Body of pancreas (tissue), 4 donors: ENCODE measurements around the gene DOK4. TPM values are rescaled to one million over a fixed set of nuclear protein-coding genes. Genes with fewer than 3 reads are reported as not detected.

Source experiments
- ATAC-seq: fragments of 150-250 bp; one replicate; pipeline ENCODE4 v1.9.1; 2016
- DNase-seq, 4 donors: peaks; one replicate each; pipeline ENCODE4 v3.0.0-alpha.2; 2019
- H3K27ac ChIP-seq, 4 donors: fragments of 200-600 bp; sonication (generic); 1 replicate in 3 of 4; 2 replicates in 1 of 4; pipeline versions ENCODE4 v1.5.1 to v1.6.1; 2016 to 2019; ENCODE audit warnings: mild to moderate bottlenecking in 1 of 4, mixed read lengths in 1 of 4, moderate library complexity in 1 of 4
- H3K27me3 ChIP-seq, 2 donors: fragments of 200-600 bp; sonication (generic); one replicate each; pipeline ENCODE4 v1.6.0; 2016; ENCODE audit warnings: mild to moderate bottlenecking in 1 of 2
- H3K36me3 ChIP-seq, 2 donors: fragments of 200-600 bp; sonication (generic); replicated peaks in 1 of 2; 2 replicates each; pipeline ENCODE4 v1.5.1; 2016; ENCODE audit warnings: low read depth in 2 of 2; ENCODE audit not compliant: insufficient read depth in 1 of 2
- H3K4me1 ChIP-seq: fragments of 200-600 bp; sonication (generic); one replicate; pipeline ENCODE4 v1.6.0; 2016
- H3K4me3 ChIP-seq, 2 donors: fragments of 200-600 bp; sonication (generic); 1 replicate in 1 of 2; 2 replicates in 1 of 2; pipeline ENCODE4 v1.5.1; 2016 to 2019
- H3K9me3 ChIP-seq, 3 donors: fragments of 200-600 bp; sonication (generic); 1 replicate in 2 of 3; 2 replicates in 1 of 3; pipeline ENCODE4 v1.5.1; 2016
- POLR2A ChIP-seq, 3 donors: fragments of 450-650 bp; IDR thresholded peaks; one replicate each; pipeline ENCODE4 v1.6.1; 2016; ENCODE audit warnings: antibody characterized with exemption in 3 of 3, mild to moderate bottlenecking in 2 of 3
- WGBS, 2 donors: methylation state at CpG; one replicate each; pipeline ENCODE4 v1.1.5; 2017; 5-methylcytosine and 5-hydroxymethylcytosine counted together
- intact Hi-C: fragments of 100-400 bp; cut with DNase I; formaldehyde crosslinking; loops from one replicate; pipeline ENCODE4 v1.15.1; 2023
- total RNA-seq, 2 donors: library from RNA; depleted of rRNA; stranded (reverse); fragments of >200 nt; gene quantifications; one replicate each; pipeline ENCODE4 v1.1.0, GENCODE V29; 2016
- TF ChIP-seq, protein P1 (sequence below), 7 experiments: fragments of 450-650 bp in 4 of 7; fragments of 200-600 bp in 3 of 7; sonication (generic) in 3 of 7; IDR thresholded peaks; one replicate each; pipeline ENCODE4 v1.5.1; 2016 to 2019; ENCODE audit warnings: antibody characterized with exemption in 7 of 7

Gene DOK4
- total RNA-seq, 2 donors from 2014 or later, result 33.0 to 36.1 TPM

DNA sequence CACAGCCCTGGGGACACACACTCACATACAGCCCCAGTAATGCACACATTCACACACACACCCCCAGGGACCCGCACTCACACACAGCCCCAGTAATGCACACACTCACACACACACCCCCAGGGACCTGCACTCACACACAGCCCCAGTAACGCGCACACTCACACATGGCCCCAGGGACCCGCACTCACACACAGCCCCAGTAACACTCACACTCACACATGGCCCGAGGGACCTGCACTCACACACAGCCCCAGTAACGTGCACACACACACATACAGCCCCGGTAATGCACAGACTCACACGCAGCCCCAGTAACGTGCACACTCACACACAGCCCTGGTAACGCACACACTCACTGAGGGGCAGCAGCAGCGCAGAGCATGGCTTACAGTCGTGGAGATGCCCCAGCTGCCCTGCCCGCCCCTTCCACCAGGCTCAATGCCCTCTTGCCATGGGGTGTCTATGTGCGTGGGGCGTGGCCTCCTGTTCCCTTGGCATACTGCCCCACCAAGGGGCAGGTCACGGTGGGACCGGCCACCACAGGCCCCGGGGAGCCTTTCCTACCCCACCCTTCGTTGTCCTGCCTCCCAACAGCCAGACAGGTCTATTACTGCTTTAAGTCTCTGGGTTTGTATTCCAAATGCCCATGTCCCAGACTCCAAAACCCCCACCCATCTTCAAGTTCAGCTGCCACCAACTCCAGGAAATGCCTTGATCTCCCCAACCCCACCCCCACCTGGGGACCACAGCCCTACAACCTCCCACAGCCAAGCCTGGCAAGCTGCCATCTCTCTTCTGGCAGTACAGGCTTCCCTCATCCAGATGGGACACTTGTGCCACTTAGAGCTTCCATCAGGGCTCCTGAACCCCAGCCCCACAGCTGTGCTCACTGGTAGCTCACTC is 47.4 kb upstream of the DOK4 start:
- H3K9me3 ChIP-seq, result no peaks in the 10 kb centered on the region
- WGBS, 2 donors, result 65 to 68% methylated on average over 14 to 19 of the region's 19 CpGs
- H3K4me1 ChIP-seq, result peaks cover 21% of the 10 kb centered on the region
- DNase-seq (peak in 3 of 4 donors; percentile 26 to 41 (median 32)), ATAC-seq (no peak)
- no peaks in the 10 kb centered on the region for H3K36me3 ChIP-seq
- H3K4me3 ChIP-seq, result no peak overlapping the region
- no peak overlapping the region for H3K27ac ChIP-seq
- intact Hi-C loops, result no loop called here
- TF ChIP-seq, protein P1, sequence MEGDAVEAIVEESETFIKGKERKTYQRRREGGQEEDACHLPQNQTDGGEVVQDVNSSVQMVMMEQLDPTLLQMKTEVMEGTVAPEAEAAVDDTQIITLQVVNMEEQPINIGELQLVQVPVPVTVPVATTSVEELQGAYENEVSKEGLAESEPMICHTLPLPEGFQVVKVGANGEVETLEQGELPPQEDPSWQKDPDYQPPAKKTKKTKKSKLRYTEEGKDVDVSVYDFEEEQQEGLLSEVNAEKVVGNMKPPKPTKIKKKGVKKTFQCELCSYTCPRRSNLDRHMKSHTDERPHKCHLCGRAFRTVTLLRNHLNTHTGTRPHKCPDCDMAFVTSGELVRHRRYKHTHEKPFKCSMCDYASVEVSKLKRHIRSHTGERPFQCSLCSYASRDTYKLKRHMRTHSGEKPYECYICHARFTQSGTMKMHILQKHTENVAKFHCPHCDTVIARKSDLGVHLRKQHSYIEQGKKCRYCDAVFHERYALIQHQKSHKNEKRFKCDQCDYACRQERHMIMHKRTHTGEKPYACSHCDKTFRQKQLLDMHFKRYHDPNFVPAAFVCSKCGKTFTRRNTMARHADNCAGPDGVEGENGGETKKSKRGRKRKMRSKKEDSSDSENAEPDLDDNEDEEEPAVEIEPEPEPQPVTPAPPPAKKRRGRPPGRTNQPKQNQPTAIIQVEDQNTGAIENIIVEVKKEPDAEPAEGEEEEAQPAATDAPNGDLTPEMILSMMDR (IDR thresholded peaks at IDR 0.05), result no peak
- TF ChIP-seq POLR2A (IDR thresholded peaks at IDR 0.05), result no peak
- no peaks in the 10 kb centered on the region for H3K27me3 ChIP-seq

DNA sequence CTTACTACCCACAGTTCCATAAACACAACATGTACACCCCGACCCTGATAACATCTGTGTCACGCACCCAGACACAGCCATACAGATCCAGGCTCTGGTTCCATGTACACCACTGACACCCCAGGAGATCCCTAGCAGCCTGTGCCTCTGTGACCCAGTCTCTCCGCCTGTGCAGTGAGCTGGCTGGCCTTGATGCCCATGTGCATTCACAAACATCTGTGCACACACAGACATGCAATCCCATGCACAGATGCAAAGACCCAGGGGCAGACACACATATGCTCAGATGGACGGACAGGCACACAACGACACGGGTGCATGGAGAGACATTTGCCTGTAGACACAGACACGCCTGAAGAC is 46.0 kb upstream of the DOK4 start:
- TF ChIP-seq, protein P1 (IDR thresholded peaks at IDR 0.05), result no peak
- TF ChIP-seq POLR2A (IDR thresholded peaks at IDR 0.05), result no peak
- Histone ChIP-seq H3K4me1 (peaks cover 21% of the 10 kb centered on the region), H3K4me3 (no peak overlapping the region), H3K9me3 (no peaks in the 10 kb centered on the region), H3K36me3 (no peaks in the 10 kb centered on the region), H3K27me3 (no peaks in the 10 kb centered on the region), H3K27ac (no peak overlapping the region)
- intact Hi-C loops, result no loop called here
- WGBS, 2 donors, result 88% methylated on average over 5 to 7 of the region's 7 CpGs
- ATAC-seq (no peak), DNase-seq (peak in 2 of 4 donors; percentile 1 to 7)

DNA sequence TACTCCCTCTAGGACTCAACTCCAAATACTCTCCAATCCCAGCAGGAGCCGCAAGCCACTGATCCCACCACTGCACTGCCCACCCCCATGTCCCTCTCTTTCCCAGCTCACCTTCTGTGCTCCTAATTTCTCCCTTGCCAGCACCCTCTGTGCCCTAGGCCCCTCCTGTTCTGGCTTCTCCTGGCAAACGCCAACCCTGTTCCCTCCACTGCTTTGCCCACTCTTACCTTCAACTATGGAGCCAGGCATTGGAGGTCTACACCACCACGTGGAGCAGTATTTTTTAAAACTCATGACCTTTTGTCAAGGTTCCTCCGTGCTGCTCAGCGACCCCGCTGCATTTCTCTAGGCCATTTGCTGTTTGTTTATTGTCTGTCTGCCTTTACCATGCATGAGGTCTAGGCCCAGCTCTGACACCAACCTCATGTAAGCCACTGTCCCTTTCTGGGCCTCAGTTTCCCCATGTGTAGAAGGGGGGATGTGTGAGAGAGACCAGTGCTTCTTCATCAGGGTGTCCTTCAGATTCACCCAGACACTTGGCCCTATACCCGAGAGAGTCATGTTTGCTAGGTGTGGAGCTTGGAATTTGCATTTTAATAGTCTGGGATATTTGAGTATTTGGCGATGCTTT is 45.5 kb upstream of the DOK4 start:
- DNase-seq (peak in 1 of 4 donors; percentile 6), ATAC-seq (no peak)
- Histone ChIP-seq H3K4me3 (no peak overlapping the region), H3K4me1 (peaks cover 16% of the 10 kb centered on the region), H3K27ac (no peak overlapping the region), H3K27me3 (no peaks in the 10 kb centered on the region), H3K9me3 (no peaks in the 10 kb centered on the region), H3K36me3 (no peaks in the 10 kb centered on the region)
- TF ChIP-seq, protein P1 (IDR thresholded peaks at IDR 0.05), result no peak
- intact Hi-C loops, result no loop called here
- WGBS, 2 donors, result 80 to 83% methylated on average over 8 of the region's 8 CpGs

DNA sequence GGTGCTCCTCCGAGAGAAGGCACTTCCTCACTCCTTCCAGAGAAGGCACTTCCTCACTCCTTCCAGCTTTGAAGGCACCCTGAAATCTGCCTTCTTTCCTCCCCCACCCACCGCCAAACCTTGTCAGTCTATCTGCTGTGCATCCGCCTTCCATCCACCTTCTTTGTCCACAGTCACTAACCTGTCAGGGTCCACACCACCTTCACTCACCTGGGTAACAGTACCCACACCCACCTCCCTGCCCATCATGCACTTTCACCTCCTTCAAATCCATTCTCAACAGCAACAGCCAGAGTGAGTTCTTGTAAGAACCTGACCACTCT is 44.9 kb upstream of the DOK4 start:
- no peaks in the 10 kb centered on the region for H3K36me3 ChIP-seq
- no peak for TF ChIP-seq POLR2A (IDR thresholded peaks at IDR 0.05)
- TF ChIP-seq, protein P1 (IDR thresholded peaks at IDR 0.05), result no peak
- no peak overlapping the region for H3K27ac ChIP-seq
- intact Hi-C loops, result no loop called here
- H3K4me1 ChIP-seq, result peaks cover 13% of the 10 kb centered on the region
- H3K9me3 ChIP-seq, result no peaks in the 10 kb centered on the region
- DNase-seq (no peak), ATAC-seq (no peak)
- WGBS, 2 donors, result 75 to 87% methylated on average over 3 of the region's 3 CpGs
- H3K4me3 ChIP-seq, result no peak overlapping the region
- H3K27me3 ChIP-seq, result no peaks in the 10 kb centered on the region
